H9 (cell line): ENCODE results near the gene CBX5. TPM values are rescaled to one million over a fixed set of nuclear protein-coding genes. Genes with fewer than 3 reads are reported as not detected.

Source experiments
- DNase-seq: peaks from one replicate; pipeline ENCODE4 v3.0.0-alpha.2; 2017
- H2AFZ ChIP-seq: one replicate; pipeline ENCODE4 v1.6.1; 2013; ENCODE audit warnings: mild to moderate bottlenecking, low read length, control low read depth, moderate library complexity
- H2AK5ac ChIP-seq: 2 replicates; pipeline ENCODE4 v1.6.1; 2013; ENCODE audit warnings: low read length, control low read depth, mixed read lengths; ENCODE audit not compliant: insufficient read length
- H2BK120ac ChIP-seq: one replicate; pipeline ENCODE4 v1.6.1; 2013; ENCODE audit warnings: low read depth, mild to moderate bottlenecking, low read length, control low read depth, inconsistent platforms; ENCODE audit not compliant: poor library complexity, severe bottlenecking
- H2BK12ac ChIP-seq: 2 replicates; pipeline ENCODE4 v1.6.1; 2013; ENCODE audit warnings: low read length, control low read depth, mixed read lengths, low read depth; ENCODE audit not compliant: insufficient read length
- H2BK15ac ChIP-seq: 2 replicates; pipeline ENCODE4 v1.6.1; 2013; ENCODE audit warnings: low read depth, low read length, control low read depth
- H2BK20ac ChIP-seq: one replicate; pipeline ENCODE4 v1.6.1; 2013; ENCODE audit warnings: low read depth, mild to moderate bottlenecking, low read length, control low read depth, inconsistent platforms; ENCODE audit not compliant: poor library complexity, severe bottlenecking
- H2BK5ac ChIP-seq: 2 replicates; pipeline ENCODE4 v1.6.1; 2013; ENCODE audit warnings: low read length, control low read depth, mixed read lengths; ENCODE audit not compliant: insufficient read length
- H3K14ac ChIP-seq: 2 replicates; pipeline ENCODE4 v1.6.1; 2013; ENCODE audit warnings: low read length, control low read depth; ENCODE audit not compliant: insufficient read depth
- H3K18ac ChIP-seq: 2 replicates; pipeline ENCODE4 v1.6.1; 2013; ENCODE audit warnings: low read depth, mild to moderate bottlenecking, mixed read lengths, low read length, control low read depth; ENCODE audit not compliant: insufficient read length
- H3K23ac ChIP-seq: 2 replicates; pipeline ENCODE4 v1.6.1; 2013; ENCODE audit warnings: low read length, control low read depth, mixed read lengths, low read depth; ENCODE audit not compliant: insufficient read length
- H3K23me2 ChIP-seq: 2 replicates; pipeline ENCODE4 v1.6.1; 2013; ENCODE audit warnings: low read depth, mild to moderate bottlenecking, mixed read lengths, low read length, control low read depth; ENCODE audit not compliant: insufficient read length, poor library complexity, severe bottlenecking
- H3K27ac ChIP-seq: 2 replicates; pipeline ENCODE4 v1.5.1; 2013; ENCODE audit warnings: low read length, control low read depth, mixed read lengths, low read depth; ENCODE audit not compliant: insufficient read length
- H3K27me3 ChIP-seq: 2 replicates; pipeline ENCODE4 v1.6.1; 2013; ENCODE audit warnings: low read length, control low read depth, inconsistent platforms; ENCODE audit not compliant: insufficient read depth
- H3K4ac ChIP-seq: 2 replicates; pipeline ENCODE4 v1.6.1; 2013; ENCODE audit warnings: low read depth, mild to moderate bottlenecking, control low read depth, inconsistent platforms, low read length, moderate library complexity
- H3K4me1 ChIP-seq: 2 replicates; pipeline ENCODE4 v1.6.1; 2013; ENCODE audit warnings: low read length, control low read depth, inconsistent platforms; ENCODE audit not compliant: insufficient read depth
- H3K4me2 ChIP-seq: 2 replicates; pipeline ENCODE4 v1.6.1; 2013; ENCODE audit warnings: low read length, control low read depth, mixed read lengths; ENCODE audit not compliant: insufficient read length, insufficient read depth
- H3K56ac ChIP-seq: 2 replicates; pipeline ENCODE4 v1.6.1; 2013; ENCODE audit warnings: low read depth, mild to moderate bottlenecking, mixed read lengths, low read length, control low read depth; ENCODE audit not compliant: insufficient read length
- H3K79me1 ChIP-seq: 2 replicates; pipeline ENCODE4 v1.6.1; 2013; ENCODE audit warnings: low read depth, mild to moderate bottlenecking, moderate library complexity, low read length, control low read depth, inconsistent platforms; ENCODE audit not compliant: insufficient read depth, poor library complexity, severe bottlenecking
- H3K79me2 ChIP-seq: 2 replicates; pipeline ENCODE4 v1.6.1; 2013; ENCODE audit warnings: low read length, control low read depth, inconsistent platforms; ENCODE audit not compliant: insufficient read depth
- H3K9ac ChIP-seq: 2 replicates; pipeline ENCODE4 v1.6.1; 2013; ENCODE audit warnings: low read length, control low read depth, mixed read lengths; ENCODE audit not compliant: insufficient read length; ENCODE audit errors: extremely low read depth
- H3K9me3 ChIP-seq: one replicate; pipeline ENCODE4 v1.6.1; 2013; ENCODE audit warnings: low read depth, low read length, inconsistent platforms; ENCODE audit not compliant: control insufficient read depth
- H3T11ph ChIP-seq: one replicate; pipeline ENCODE4 v1.6.1; 2013; ENCODE audit warnings: mild to moderate bottlenecking, low read length, control low read depth, inconsistent platforms
- H4K20me1 ChIP-seq: one replicate; pipeline ENCODE4 v1.6.1; 2013; ENCODE audit not compliant: control insufficient read depth, insufficient read length, insufficient read depth
- H4K5ac ChIP-seq: 2 replicates; pipeline ENCODE4 v1.6.1; 2013; ENCODE audit warnings: low read depth, mild to moderate bottlenecking, mixed read lengths, low read length, control low read depth; ENCODE audit not compliant: insufficient read length
- H4K8ac ChIP-seq: replicated peaks from 2 replicates; pipeline ENCODE4 v1.6.1; 2013; ENCODE audit warnings: low read length, control low read depth, mixed read lengths, low read depth; ENCODE audit not compliant: insufficient read length
- H4K91ac ChIP-seq: 2 replicates; pipeline ENCODE4 v1.6.1; 2013; ENCODE audit warnings: low read depth, mild to moderate bottlenecking, moderate library complexity, mixed read lengths, low read length, control low read depth; ENCODE audit not compliant: insufficient read length
- H3K27ac Mint-ChIP-seq, 3 experiments: 2 replicates in 2 of 3; 3 replicates in 1 of 3; pipeline ENCODE4 v1.8.0; 2020 to 2021; ENCODE audit warnings: mixed read lengths in 3 of 3, mild to moderate bottlenecking in 1 of 3, moderate library complexity in 1 of 3
- H3K27me3 Mint-ChIP-seq: 2 replicates; pipeline ENCODE4 v1.8.0; 2021; ENCODE audit warnings: low read depth, mild to moderate bottlenecking, moderate library complexity, mixed read lengths
- H3K36me3 Mint-ChIP-seq, 3 experiments: 2 replicates in 2 of 3; 3 replicates in 1 of 3; pipeline ENCODE4 v1.8.0; 2020 to 2021; ENCODE audit warnings: low read depth in 3 of 3, mixed read lengths in 3 of 3; ENCODE audit not compliant: insufficient read depth in 1 of 3
- H3K4me1 Mint-ChIP-seq, 2 experiments: 2 replicates each; pipeline ENCODE4 v1.8.0; 2020; ENCODE audit warnings: mixed read lengths in 2 of 2
- H3K4me3 Mint-ChIP-seq, 2 experiments: 2 replicates in 1 of 2; 3 replicates in 1 of 2; pipeline ENCODE4 v1.8.0; 2020 to 2021; ENCODE audit warnings: mild to moderate bottlenecking in 2 of 2, mixed read lengths in 2 of 2, moderate library complexity in 1 of 2
- H3K9me3 Mint-ChIP-seq, 2 experiments: 2 replicates in 1 of 2; 3 replicates in 1 of 2; pipeline ENCODE4 v1.8.0; 2020; ENCODE audit warnings: mild to moderate bottlenecking in 2 of 2, mixed read lengths in 2 of 2, moderate library complexity in 1 of 2
- WGBS: extraction: QIAGEN DNeasy Blood & Tissue Kit; methylation state at CpG from one replicate; pipeline ENCODE4 v1.1.7; 2013; ENCODE audit warnings: missing lambda C conversion rate, low lambda C conversion rate, mixed read lengths; ENCODE audit not compliant: insufficient read length; ENCODE audit errors: extremely low coverage; 5-methylcytosine and 5-hydroxymethylcytosine counted together
- total RNA-seq: library from RNA; stranded (reverse); gene quantifications from 2 replicates; pipeline ENCODE4 v1.2.1, GENCODE V29; 2021
- TF ChIP-seq, protein P1 (sequence below): fragments of 200-600 bp; sonication (generic); conservative IDR thresholded peaks from 3 replicates; pipeline ENCODE4 v1.8.0; 2021; ENCODE audit warnings: antibody characterized with exemption, mild to moderate bottlenecking

The CBX5 gene
- total RNA-seq, 1 experiment from 2014 or later = 206 TPM

DNA sequence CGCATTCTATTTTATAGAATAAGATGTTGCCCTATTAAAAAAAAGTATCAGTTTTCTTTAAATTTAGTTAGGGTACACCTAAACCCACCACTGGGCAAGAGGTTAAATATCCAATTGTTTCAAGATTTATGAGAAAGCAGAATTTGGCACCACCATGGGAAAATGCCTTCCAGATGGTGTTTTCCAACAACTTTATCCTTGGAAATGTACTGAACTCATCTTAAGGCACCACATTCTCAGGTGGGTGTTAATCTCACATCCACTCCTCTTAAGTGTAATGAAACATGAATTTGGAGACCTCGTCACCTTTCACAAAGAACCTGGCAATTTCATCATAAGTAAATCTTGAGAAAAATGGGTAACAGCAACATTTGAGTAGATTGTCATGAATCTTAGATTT is 13.1 kb downstream of the CBX5 start:
- no peak overlapping the region for H2BK120ac ChIP-seq
- no peak overlapping the region for H3K27ac ChIP-seq
- no peak overlapping the region for H4K8ac ChIP-seq
- no peaks in the 10 kb centered on the region for H3K23me2 ChIP-seq
- no peak overlapping the region for H3K23ac ChIP-seq
- H2BK12ac ChIP-seq = no peak overlapping the region
- no peak overlapping the region for H2BK15ac ChIP-seq
- no peak overlapping the region for H4K5ac ChIP-seq
- no peak overlapping the region for H3K4me2 ChIP-seq
- H3K79me2 ChIP-seq = no peaks in the 10 kb centered on the region; the same call in 1 of the 2 replicates
- no peak for DNase-seq
- no peak overlapping the region for H3K9ac ChIP-seq
- H3K27me3 ChIP-seq = no peaks in the 10 kb centered on the region
- no peak overlapping the region for H2BK5ac ChIP-seq
- H3K9me3 ChIP-seq = no peaks in the 10 kb centered on the region
- H3K4me1 Mint-ChIP-seq = peaks cover 11 to 29% of the 10 kb centered on the region in 2 experiments
- H3K56ac ChIP-seq = no peak overlapping the region
- H3K36me3 Mint-ChIP-seq = peaks cover 6 to 17% (median 8%) of the 10 kb centered on the region in 3 experiments
- no peak overlapping the region for H2BK20ac ChIP-seq
- TF ChIP-seq, protein P1, sequence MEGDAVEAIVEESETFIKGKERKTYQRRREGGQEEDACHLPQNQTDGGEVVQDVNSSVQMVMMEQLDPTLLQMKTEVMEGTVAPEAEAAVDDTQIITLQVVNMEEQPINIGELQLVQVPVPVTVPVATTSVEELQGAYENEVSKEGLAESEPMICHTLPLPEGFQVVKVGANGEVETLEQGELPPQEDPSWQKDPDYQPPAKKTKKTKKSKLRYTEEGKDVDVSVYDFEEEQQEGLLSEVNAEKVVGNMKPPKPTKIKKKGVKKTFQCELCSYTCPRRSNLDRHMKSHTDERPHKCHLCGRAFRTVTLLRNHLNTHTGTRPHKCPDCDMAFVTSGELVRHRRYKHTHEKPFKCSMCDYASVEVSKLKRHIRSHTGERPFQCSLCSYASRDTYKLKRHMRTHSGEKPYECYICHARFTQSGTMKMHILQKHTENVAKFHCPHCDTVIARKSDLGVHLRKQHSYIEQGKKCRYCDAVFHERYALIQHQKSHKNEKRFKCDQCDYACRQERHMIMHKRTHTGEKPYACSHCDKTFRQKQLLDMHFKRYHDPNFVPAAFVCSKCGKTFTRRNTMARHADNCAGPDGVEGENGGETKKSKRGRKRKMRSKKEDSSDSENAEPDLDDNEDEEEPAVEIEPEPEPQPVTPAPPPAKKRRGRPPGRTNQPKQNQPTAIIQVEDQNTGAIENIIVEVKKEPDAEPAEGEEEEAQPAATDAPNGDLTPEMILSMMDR = no peak
- H3K14ac ChIP-seq = no peak overlapping the region
- H2AFZ ChIP-seq = no peak overlapping the region
- H3T11ph ChIP-seq = no peak overlapping the region
- H3K18ac ChIP-seq = no peak overlapping the region
- H3K27me3 Mint-ChIP-seq = no peaks in the 10 kb centered on the region
- H3K79me1 ChIP-seq = no peaks in the 10 kb centered on the region
- H3K4me3 Mint-ChIP-seq = no peak overlapping the region
- no peak overlapping the region for H4K91ac ChIP-seq
- no peaks in the 10 kb centered on the region for H4K20me1 ChIP-seq
- 0 out of 5 replicates have a peak, but pooled peaks cover 0 to 5% of the 10 kb centered on the region in 2 experiments for H3K9me3 Mint-ChIP-seq
- H2AK5ac ChIP-seq = no peak overlapping the region
- peaks cover 9% of the 10 kb centered on the region; the same call in 1 of the 2 replicates for H3K4me1 ChIP-seq
- no peak overlapping the region for H3K4ac ChIP-seq
- H3K27ac Mint-ChIP-seq = 0 out of 7 replicates have a peak overlapping the region, but pooled peaks of 1 of the 3 experiments have one; percentile 41
- WGBS = 100% methylated on average over 1 of the region's 2 CpGs
